OCI-LY3 (cell line): ENCODE results near the gene PHF13.

Experiments used
- H2AFZ ChIP-seq: fragments of 200-600, 300-600 bp; shearing (Covaris generic); 2 replicates; pipeline ENCODE4 v1.6.0; 2014; ENCODE audit warnings: antibody characterized with exemption, low read depth, low read length
- H3K27ac ChIP-seq: fragments of 200-600, 300-600 bp; sonication (generic); 2 replicates; pipeline ENCODE4 v1.5.1; 2014; ENCODE audit warnings: mild to moderate bottlenecking, low read length, moderate library complexity, mixed read lengths
- H3K27me3 ChIP-seq: fragments of 200-600, 300-600 bp; sonication (generic); 2 replicates; pipeline ENCODE4 v1.6.1; 2014; ENCODE audit warnings: low read depth, low read length, mixed read lengths
- H3K36me3 ChIP-seq: fragments of 200-600, 300-600 bp; sonication (generic); replicated peaks from 2 replicates; pipeline ENCODE3; 2014; ENCODE audit warnings: low read depth, low read length, mixed read lengths
- H3K4me1 ChIP-seq: fragments of 300-600, 200-600 bp; sonication (generic); 2 replicates; pipeline ENCODE4 v1.6.1; 2014; ENCODE audit warnings: low read length, mixed read lengths
- H3K4me2 ChIP-seq: fragments of 200-600, 300-600 bp; sonication (generic); 2 replicates; pipeline ENCODE4 v1.6.1; 2014; ENCODE audit warnings: low read length, mixed read lengths
- H3K4me3 ChIP-seq: fragments of 300-600, 200-600 bp; sonication (generic); 2 replicates; pipeline ENCODE4 v1.5.1; 2014; ENCODE audit warnings: antibody characterized with exemption, mild to moderate bottlenecking, low read length, moderate library complexity
- H3K79me2 ChIP-seq: fragments of 300-600, 200-600 bp; shearing (Covaris generic); 2 replicates; pipeline ENCODE4 v1.6.1; 2014; ENCODE audit warnings: mild to moderate bottlenecking, low read length, mixed read lengths
- H3K9ac ChIP-seq: fragments of 300-600, 200-600 bp; shearing (Covaris generic); 2 replicates; pipeline ENCODE4 v1.6.0; 2014; ENCODE audit warnings: mild to moderate bottlenecking, low read length, moderate library complexity
- H3K9me3 ChIP-seq: fragments of 200-600, 300-600 bp; shearing (Covaris generic); 2 replicates; pipeline ENCODE4 v1.6.1; 2014; ENCODE audit warnings: low read length, mixed read lengths; ENCODE audit not compliant: insufficient read depth
- H4K20me1 ChIP-seq: fragments of 200-600, 300-600 bp; sonication (generic); 2 replicates; pipeline ENCODE4 v1.6.1; 2016; ENCODE audit warnings: low read length, mixed read lengths; ENCODE audit not compliant: insufficient read depth
- CTCF ChIP-seq: fragments of 200-600, 300-600 bp; sonication (generic); IDR thresholded peaks from 2 replicates; pipeline ENCODE4 v1.5.1; 2014; ENCODE audit warnings: antibody characterized with exemption, low read length, low read depth
- EZH2phosphoT487 ChIP-seq: fragments of 200-600 bp; shearing (Covaris generic); IDR thresholded peaks from 2 replicates; pipeline ENCODE4 v1.6.1; 2018; ENCODE audit warnings: antibody characterized with exemption, mixed run types, low read depth

PHF13 gene

DNA sequence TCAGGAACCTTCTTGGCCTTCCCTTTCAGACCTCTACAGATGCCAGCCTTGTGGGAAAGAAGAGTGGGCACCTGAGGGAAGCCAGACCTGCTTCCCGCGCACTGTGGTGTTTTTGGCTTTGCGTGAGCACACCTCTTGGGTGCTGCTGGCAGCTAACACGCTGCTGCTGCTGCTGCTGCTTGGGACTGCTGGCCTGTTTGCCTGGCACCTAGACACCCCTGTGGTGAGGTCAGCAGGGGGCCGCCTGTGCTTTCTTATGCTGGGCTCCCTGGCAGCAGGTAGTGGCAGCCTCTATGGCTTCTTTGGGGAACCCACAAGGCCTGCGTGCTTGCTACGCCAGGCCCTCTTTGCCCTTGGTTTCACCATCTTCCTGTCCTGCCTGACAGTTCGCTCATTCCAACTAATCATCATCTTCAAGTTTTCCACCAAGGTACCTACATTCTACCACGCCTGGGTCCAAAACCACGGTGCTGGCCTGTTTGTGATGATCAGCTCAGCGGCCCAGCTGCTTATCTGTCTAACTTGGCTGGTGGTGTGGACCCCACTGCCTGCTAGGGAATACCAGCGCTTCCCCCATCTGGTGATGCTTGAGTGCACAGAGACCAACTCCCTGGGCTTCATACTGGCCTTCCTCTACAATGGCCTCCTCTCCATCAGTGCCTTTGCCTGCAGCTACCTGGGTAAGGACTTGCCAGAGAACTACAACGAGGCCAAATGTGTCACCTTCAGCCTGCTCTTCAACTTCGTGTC is 34.7 kb upstream of the PHF13 start:
- no peaks in the 10 kb centered on the region for H3K36me3 ChIP-seq
- H3K27me3 ChIP-seq: no peaks in the 10 kb centered on the region
- H3K27ac ChIP-seq: no peak overlapping the region
- peak overlapping the region; percentile 89 for H3K4me2 ChIP-seq
- no peak overlapping the region for H2AFZ ChIP-seq
- TF ChIP-seq CTCF (no peak), EZH2phosphoT487 (no peak)
- H3K9me3 ChIP-seq: no peaks in the 10 kb centered on the region
- H3K4me1 ChIP-seq: peaks cover 13% of the 10 kb centered on the region
- peak overlapping the region; percentile 98 for H3K4me3 ChIP-seq
- H4K20me1 ChIP-seq: no peaks in the 10 kb centered on the region
- H3K9ac ChIP-seq: peak overlapping the region; percentile 55; the same call in 1 of the 2 replicates
- peaks cover 19% of the 10 kb centered on the region for H3K79me2 ChIP-seq

DNA sequence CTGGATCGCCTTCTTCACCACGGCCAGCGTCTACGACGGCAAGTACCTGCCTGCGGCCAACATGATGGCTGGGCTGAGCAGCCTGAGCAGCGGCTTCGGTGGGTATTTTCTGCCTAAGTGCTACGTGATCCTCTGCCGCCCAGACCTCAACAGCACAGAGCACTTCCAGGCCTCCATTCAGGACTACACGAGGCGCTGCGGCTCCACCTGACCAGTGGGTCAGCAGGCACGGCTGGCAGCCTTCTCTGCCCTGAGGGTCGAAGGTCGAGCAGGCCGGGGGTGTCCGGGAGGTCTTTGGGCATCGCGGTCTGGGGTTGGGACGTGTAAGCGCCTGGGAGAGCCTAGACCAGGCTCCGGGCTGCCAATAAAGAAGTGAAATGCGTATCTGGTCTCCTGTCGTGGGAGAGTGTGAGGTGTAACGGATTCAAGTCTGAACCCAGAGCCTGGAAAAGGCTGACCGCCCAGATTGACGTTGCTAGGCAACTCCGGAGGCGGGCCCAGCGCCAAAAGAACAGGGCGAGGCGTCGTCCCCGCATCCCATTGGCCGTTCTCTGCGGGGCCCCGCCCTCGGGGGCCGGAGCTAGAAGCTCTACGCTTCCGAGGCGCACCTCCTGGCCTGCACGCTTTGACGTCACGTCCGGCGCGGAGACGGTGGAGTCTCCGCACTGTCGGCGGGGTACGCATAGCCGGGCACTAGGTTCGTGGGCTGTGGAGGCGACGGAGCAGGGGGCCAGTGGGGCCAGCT is 34.0 kb upstream of the PHF13 start, which contains the start of gene ZBTB48:
Gene ZBTB48, plus strand, starts transcription at position 621 of the 745 bp plus-strand sequence. CDS start 616 bp downstream, outside the sequence.
- H3K9me3 ChIP-seq: no peaks in the 10 kb centered on the region
- peaks cover 19% of the 10 kb centered on the region for H3K79me2 ChIP-seq
- H3K27me3 ChIP-seq: no peaks in the 10 kb centered on the region
- TF ChIP-seq EZH2phosphoT487: no peak
- no peak for TF ChIP-seq CTCF
- H2AFZ ChIP-seq: peak within 1 kb of the TSS; percentile 78; the same call in 1 of the 2 replicates
- H3K36me3 ChIP-seq: no peaks in the 10 kb centered on the region
- H3K4me3 ChIP-seq: peak within 1 kb of the TSS; percentile 98
- H4K20me1 ChIP-seq: no peaks in the 10 kb centered on the region
- peak within 1 kb of the TSS; percentile 39 for H3K27ac ChIP-seq
- peak within 1 kb of the TSS; percentile 94 for H3K4me2 ChIP-seq
- peak within 1 kb of the TSS; percentile 82 for H3K9ac ChIP-seq
- H3K4me1 ChIP-seq: peaks cover 13% of the 10 kb centered on the region

DNA sequence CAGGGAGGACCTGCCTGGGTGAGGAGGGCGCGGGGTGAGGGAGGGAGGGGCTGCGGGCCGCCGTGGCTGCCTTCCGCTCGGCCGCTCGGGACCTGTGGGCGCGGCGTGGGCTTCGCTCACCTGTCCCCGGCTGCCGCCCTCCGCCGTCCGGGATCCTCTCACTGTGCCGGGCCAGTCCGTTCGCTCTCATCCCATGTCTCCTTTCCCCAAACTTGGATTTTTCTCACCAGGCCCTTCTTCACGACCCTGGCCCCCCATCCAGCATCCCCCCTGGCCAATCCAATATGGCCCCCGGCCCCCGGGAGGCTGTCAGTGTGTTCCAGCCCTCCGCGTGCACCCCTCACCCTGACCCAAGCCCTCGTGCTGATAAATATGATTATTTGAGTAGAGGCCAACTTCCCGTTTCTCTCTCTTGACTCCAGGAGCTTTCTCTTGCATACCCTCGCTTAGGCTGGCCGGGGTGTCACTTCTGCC is 33.4 kb upstream of the PHF13 start:
- Histone ChIP-seq H3K79me2 (peaks cover 19% of the 10 kb centered on the region), H3K9ac (peak overlapping the region; percentile 82), H3K4me1 (peaks cover 13% of the 10 kb centered on the region), H3K36me3 (no peaks in the 10 kb centered on the region), H2AFZ (no peak overlapping the region), H3K27ac (peak overlapping the region; percentile 39), H3K4me3 (peak overlapping the region; percentile 98), H3K9me3 (no peaks in the 10 kb centered on the region), H4K20me1 (no peaks in the 10 kb centered on the region), H3K27me3 (no peaks in the 10 kb centered on the region), H3K4me2 (peak overlapping the region; percentile 94)
- TF ChIP-seq CTCF (no peak), EZH2phosphoT487 (no peak)
